PC-9 (cell line): ENCODE data around the gene POU3F3. TPM values are rescaled to one million over a fixed set of nuclear protein-coding genes. Genes with fewer than 3 reads are reported as not detected.

Source experiments
- BruUV-seq: library from RNA; stranded (reverse); fragments of 400-500 nt; replicated peaks from 2 replicates; lab custom pipeline; 2021; lab: Mats Ljungman, UMichigan
- CTCF ChIA-PET: fragments of 300-600 bp; sonication (Branson Sonifier 250); formaldehyde crosslinking; loops from one replicate; lab custom pipeline; 2022; ENCODE audit warnings: antibody characterized with exemption; lab: Charles Lee
- POLR2A ChIA-PET: fragments of 300-600 bp; sonication (Branson Sonifier 250); formaldehyde crosslinking; loops from one replicate; lab custom pipeline; 2022; ENCODE audit warnings: antibody characterized with exemption; ENCODE audit not compliant: unreplicated experiment; lab: Charles Lee
- DNase-seq, 2 experiments: peaks; one replicate each; pipeline versions ENCODE4 v3.0.0 to v3.0.0-alpha.2; 2015 to 2022; ENCODE audit warnings: mixed read lengths in 1 of 2
- H2AFZ ChIP-seq: fragments of 200-600 bp; sonication (generic); 2 replicates; pipeline ENCODE4 v1.8.1; 2017; ENCODE audit warnings: antibody characterized with exemption
- H3F3A ChIP-seq: fragments of 200-600 bp; sonication (generic); 2 replicates; pipeline ENCODE4 v1.8.1; 2017; ENCODE audit warnings: antibody characterized with exemption, mild to moderate bottlenecking, low read depth; ENCODE audit not compliant: insufficient read depth
- H3K27ac ChIP-seq: fragments of 200-600 bp; sonication (generic); 2 replicates; pipeline ENCODE4 v1.6.1; 2016; ENCODE audit warnings: mixed run types
- H3K27me3 ChIP-seq: fragments of 200-600 bp; sonication (generic); 2 replicates; pipeline ENCODE4 v1.6.1; 2016; ENCODE audit warnings: low read depth, mixed run types; ENCODE audit not compliant: insufficient read depth
- H3K36me3 ChIP-seq: fragments of 200-600 bp; sonication (generic); 2 replicates; pipeline ENCODE4 v1.6.1; 2016; ENCODE audit warnings: low read depth, mixed run types
- H3K4me1 ChIP-seq: fragments of 200-600 bp; sonication (generic); replicated peaks from 2 replicates; pipeline ENCODE4 v1.6.1; 2016; ENCODE audit warnings: mixed run types; ENCODE audit not compliant: insufficient read depth
- H3K4me2 ChIP-seq: fragments of 200-600 bp; sonication (generic); 2 replicates; pipeline ENCODE4 v1.6.1; 2017; ENCODE audit warnings: mixed run types
- H3K4me3 ChIP-seq: fragments of 200-600 bp; sonication (generic); 2 replicates; pipeline ENCODE4 v1.6.1; 2016; ENCODE audit warnings: mixed run types
- H3K79me2 ChIP-seq: fragments of 200-600 bp; sonication (generic); 2 replicates; pipeline ENCODE4 v1.6.1; 2017; ENCODE audit warnings: low read depth, mixed run types
- H3K9me2 ChIP-seq: fragments of 200-600 bp; sonication (generic); 2 replicates; pipeline ENCODE4 v1.8.1; 2017; ENCODE audit warnings: mild to moderate bottlenecking; ENCODE audit not compliant: insufficient read depth
- H3K9me3 ChIP-seq: fragments of 200-600 bp; sonication (generic); 2 replicates; pipeline ENCODE4 v1.8.1; 2016; ENCODE audit warnings: low read depth; ENCODE audit not compliant: insufficient read depth
- H4K20me1 ChIP-seq: fragments of 200-600 bp; sonication (generic); 2 replicates; pipeline ENCODE4 v1.8.1; 2017; ENCODE audit not compliant: insufficient read depth
- EZH2 ChIP-seq: fragments of 200-600 bp; sonication (generic); IDR thresholded peaks from 2 replicates; pipeline ENCODE4 v1.8.0; 2017; ENCODE audit warnings: antibody characterized with exemption, low read depth
- intact Hi-C: fragments of 100-400 bp; cut with micrococcal nuclease; formaldehyde crosslinking; loops from one replicate; pipeline ENCODE4 v1.10.0; 2022; ENCODE audit not compliant: unreplicated experiment
- total RNA-seq: library from RNA; stranded (reverse); gene quantifications from 2 replicates; pipeline ENCODE4 v1.2.3, GENCODE V29; 2021
- TF ChIP-seq, protein P1 (sequence below): fragments of 200-600 bp; sonication (generic); conservative IDR thresholded peaks from 2 replicates; pipeline ENCODE4 v1.6.1; 2017; ENCODE audit warnings: mixed run types, antibody characterized with exemption, mild to moderate bottlenecking, moderate library complexity

POU3F3 gene
- total RNA-seq, 1 experiment from 2014 or later, result not detected

- no peak for DNase-seq
- Histone ChIP-seq H3K4me3 (no peak overlapping the region), H3K9me3 (no peaks in the 10 kb centered on the region), H2AFZ (no peak overlapping the region), H3K4me1 (no peaks in the 10 kb centered on the region), H3K9me2 (peaks cover 6% of the 10 kb centered on the region; the same call in 1 of the 2 replicates), H3K79me2 (no peaks in the 10 kb centered on the region), H3F3A (no peaks in the 10 kb centered on the region), H3K27ac (no peak overlapping the region), H4K20me1 (no peaks in the 10 kb centered on the region), H3K36me3 (no peaks in the 10 kb centered on the region), H3K27me3 (peaks cover 4% of the 10 kb centered on the region), H3K4me2 (no peak overlapping the region)
- intact Hi-C loops, result no loop called here
- ChIA-PET CTCF (no interaction called here), POLR2A (no interaction called here)
- TF ChIP-seq EZH2, result no peak
- TF ChIP-seq, protein P1, sequence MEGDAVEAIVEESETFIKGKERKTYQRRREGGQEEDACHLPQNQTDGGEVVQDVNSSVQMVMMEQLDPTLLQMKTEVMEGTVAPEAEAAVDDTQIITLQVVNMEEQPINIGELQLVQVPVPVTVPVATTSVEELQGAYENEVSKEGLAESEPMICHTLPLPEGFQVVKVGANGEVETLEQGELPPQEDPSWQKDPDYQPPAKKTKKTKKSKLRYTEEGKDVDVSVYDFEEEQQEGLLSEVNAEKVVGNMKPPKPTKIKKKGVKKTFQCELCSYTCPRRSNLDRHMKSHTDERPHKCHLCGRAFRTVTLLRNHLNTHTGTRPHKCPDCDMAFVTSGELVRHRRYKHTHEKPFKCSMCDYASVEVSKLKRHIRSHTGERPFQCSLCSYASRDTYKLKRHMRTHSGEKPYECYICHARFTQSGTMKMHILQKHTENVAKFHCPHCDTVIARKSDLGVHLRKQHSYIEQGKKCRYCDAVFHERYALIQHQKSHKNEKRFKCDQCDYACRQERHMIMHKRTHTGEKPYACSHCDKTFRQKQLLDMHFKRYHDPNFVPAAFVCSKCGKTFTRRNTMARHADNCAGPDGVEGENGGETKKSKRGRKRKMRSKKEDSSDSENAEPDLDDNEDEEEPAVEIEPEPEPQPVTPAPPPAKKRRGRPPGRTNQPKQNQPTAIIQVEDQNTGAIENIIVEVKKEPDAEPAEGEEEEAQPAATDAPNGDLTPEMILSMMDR, result no peak
- no TSS peak for BruUV-seq
Observed at GRCh38 chr2:104816143-104816542, 37.8 kb upstream of the POU3F3 start.

- no peak overlapping the region for H3K27ac ChIP-seq
- intact Hi-C loops, result no loop called here
- no peaks in the 10 kb centered on the region for H3K36me3 ChIP-seq
- ChIA-PET POLR2A (no interaction called here), CTCF (no interaction called here)
- no peak overlapping the region for H3K4me2 ChIP-seq
- peaks cover 4% of the 10 kb centered on the region for H3K27me3 ChIP-seq
- H3K9me3 ChIP-seq, result no peaks in the 10 kb centered on the region
- TF ChIP-seq EZH2, result no peak
- TF ChIP-seq, protein P1, result no peak
- H3K9me2 ChIP-seq, result peaks cover 6% of the 10 kb centered on the region; the same call in 1 of the 2 replicates
- no peaks in the 10 kb centered on the region for H4K20me1 ChIP-seq
- H2AFZ ChIP-seq, result no peak overlapping the region
- H3K4me3 ChIP-seq, result no peak overlapping the region
- no peaks in the 10 kb centered on the region for H3K79me2 ChIP-seq
- H3F3A ChIP-seq, result no peaks in the 10 kb centered on the region
- H3K4me1 ChIP-seq, result no peaks in the 10 kb centered on the region
- DNase-seq, result no peak
- no TSS peak for BruUV-seq
Observed at GRCh38 chr2:104818264-104818663, 35.7 kb upstream of the POU3F3 start.

GRCh38 chr2:104820126-104820525 is 33.8 kb upstream of the POU3F3 start:
- ChIA-PET POLR2A (no interaction called here), CTCF (no interaction called here)
- H3K4me1 ChIP-seq, result no peaks in the 10 kb centered on the region
- no peak overlapping the region for H3K4me2 ChIP-seq
- H3K79me2 ChIP-seq, result no peaks in the 10 kb centered on the region
- no peak overlapping the region for H3K27ac ChIP-seq
- no peaks in the 10 kb centered on the region for H3K9me2 ChIP-seq
- H2AFZ ChIP-seq, result no peak overlapping the region
- no peak for DNase-seq
- no peaks in the 10 kb centered on the region for H3F3A ChIP-seq
- H3K27me3 ChIP-seq, result peaks cover 4% of the 10 kb centered on the region
- H3K36me3 ChIP-seq, result no peaks in the 10 kb centered on the region
- intact Hi-C loops, result no loop called here
- H4K20me1 ChIP-seq, result no peaks in the 10 kb centered on the region
- no peak overlapping the region for H3K4me3 ChIP-seq
- no TSS peak for BruUV-seq
- TF ChIP-seq, protein P1, result no peak
- TF ChIP-seq EZH2, result no peak
- H3K9me3 ChIP-seq, result no peaks in the 10 kb centered on the region
